ENCODE data around the gene PLEK2. TPM values are rescaled to one million over a fixed set of nuclear protein-coding genes. Genes with fewer than 3 reads are reported as not detected.

PLEK2 gene
- total and polyA plus RNA-seq, 2 donors (not counting 3 experiments of a cell fraction or from before 2014, with no cell fraction given) = 1.4 to 3.8 TPM

GRCh38 chr14:67385120-67385519, 26.8 kb downstream of the PLEK2 start:
- Histone ChIP-seq H2AFZ (ENCODE audit: low read depth, low read length) (no peak overlapping the region), H3K4me3 (replicated peaks in 1 of 3; ENCODE audit: insufficient read depth in 1 of 3, low read depth in 1 of 3, low read length in 3 of 3) (no peak overlapping the region), H3K4me2 (ENCODE audit: insufficient read depth, low read length) (no peak overlapping the region), H3K9me1 (replicated peaks; ENCODE audit: control insufficient read depth, extremely low read depth, insufficient read depth, low read length) (no peaks in the 10 kb centered on the region), H3K79me2 (ENCODE audit: control insufficient read depth, insufficient read depth, low read length) (no peaks in the 10 kb centered on the region), H3K36me3 (ENCODE audit: control insufficient read depth in 2 of 2, extremely low read depth in 1 of 2, insufficient read depth in 2 of 2, low read length in 2 of 2) (peaks cover 14 to 45% of the 10 kb centered on the region in 2 experiments), H3K27ac (ENCODE audit: insufficient read depth, low read depth, low read length) (no peak overlapping the region), H3K27me3 (ENCODE audit: control insufficient read depth in 2 of 2, insufficient read depth in 2 of 2, low read length in 2 of 2) (no peaks in the 10 kb centered on the region), H3K9me3 (replicated peaks; ENCODE audit: control insufficient read depth, insufficient read depth, low read length) (no peaks in the 10 kb centered on the region), H3K9ac (replicated peaks; ENCODE audit: extremely low read depth, insufficient read depth, low read length) (no peak overlapping the region), H3K4me1 (ENCODE audit: control insufficient read depth, extremely low read depth, insufficient read depth, low read length) (no peaks in the 10 kb centered on the region), H4K20me1 (replicated peaks; ENCODE audit: control insufficient read depth, extremely low read depth, insufficient read depth, low read length) (no peaks in the 10 kb centered on the region)
- CTCF ChIA-PET = interaction anchor here (2.6 kb wide), 1 partner anchor 25 kb away, joined by 6 read pairs; the partner anchor contains the start of genes ATP6V1D and EIF2S1
- TF ChIP-seq EZH2 (IDR thresholded peaks at IDR 0.05; ENCODE audit: borderline replicate concordance, low read depth, low read length, severe bottlenecking) = no peak
- no peak for TF ChIP-seq CTCF (IDR thresholded peaks at IDR 0.05; ENCODE audit: extremely low read depth in 1 of 2, insufficient read depth in 1 of 2, low read depth in 1 of 2, low read length in 2 of 2)
- TF ChIP-seq MAX (IDR thresholded peaks at IDR 0.05; ENCODE audit: insufficient read depth, insufficient read length) = no peak
- TF ChIP-seq POLR2A (IDR thresholded peaks at IDR 0.05; ENCODE audit: low read depth, low read length) = no peak
- TF ChIP-seq FOS (IDR thresholded peaks at IDR 0.05; ENCODE audit: borderline replicate concordance, insufficient read depth, low read length) = no peak
- TF ChIP-seq JUN (IDR thresholded peaks at IDR 0.05; ENCODE audit: borderline replicate concordance, insufficient read depth, insufficient read length, low read depth) = no peak
- no peak for TF ChIP-seq MYC (IDR thresholded peaks at IDR 0.05; ENCODE audit: low read depth, low read length)
- TF ChIP-seq POLR2AphosphoS5 (IDR thresholded peaks at IDR 0.05; ENCODE audit: insufficient read depth, low read depth, low read length) = no peak
- TF ChIP-seq GATA2 (IDR thresholded peaks at IDR 0.05; ENCODE audit: insufficient read depth, insufficient read length, low read depth, low read length) = no peak
- FAIRE-seq (no peak), DNase-seq (ENCODE audit: low read depth, low spot score) (no peak)
- intact Hi-C loops (cut with micrococcal nuclease) = no loop called here
- dilution Hi-C loops (cut with MboI; ENCODE audit: extremely low pct_ligation_motif_present, low sequenced_read_pairs) = no loop called here
- POLR2A ChIA-PET = no interaction called here
- no TSS peak for BruUV-seq (replicated peaks)
